Vagina (tissue), 2 donors: ENCODE measurements around the gene DYNAP. TPM values are rescaled to one million over a fixed set of nuclear protein-coding genes. Genes with fewer than 3 reads are reported as not detected.

Experiments used
- DNase-seq, 2 donors: peaks; one replicate each; pipeline ENCODE4 v3.0.0-alpha.2; 2017; ENCODE audit errors: extremely low spot score in 2 of 2
- H3K27ac ChIP-seq: fragments of 200-600 bp; sonication (generic); one replicate; pipeline ENCODE4 v1.5.1; 2019
- H3K27me3 ChIP-seq: fragments of 200-600 bp; sonication (generic); one replicate; pipeline ENCODE4 v1.5.1; 2019
- H3K36me3 ChIP-seq, 2 donors: fragments of 200-600 bp; sonication (generic); one replicate each; pipeline ENCODE4 v1.5.1; 2017 to 2019
- H3K4me1 ChIP-seq: fragments of 200-600 bp; sonication (generic); one replicate; pipeline ENCODE4 v1.5.1; 2019
- H3K4me3 ChIP-seq, 2 donors: fragments of 200-600 bp; sonication (generic); 1 replicate in 1 of 2; 2 replicates in 1 of 2; pipeline ENCODE4 v1.5.1; 2016 to 2019
- H3K9me3 ChIP-seq: fragments of 200-600 bp; sonication (generic); one replicate; pipeline ENCODE4 v1.5.1; 2019
- CTCF ChIP-seq, 3 experiments: fragments of 450-650 bp in 2 of 3; fragments of 200-600 bp in 1 of 3; sonication (generic) in 1 of 3; IDR thresholded peaks; one replicate each; pipeline ENCODE4 v1.5.1; 2017 to 2019; ENCODE audit warnings: antibody characterized with exemption in 3 of 3, mild to moderate bottlenecking in 2 of 3, moderate library complexity in 2 of 3
- POLR2A ChIP-seq, 2 donors: fragments of 450-650 bp; IDR thresholded peaks; one replicate each; pipeline ENCODE4 v1.6.1; 2017; ENCODE audit warnings: antibody characterized with exemption in 2 of 2, mild to moderate bottlenecking in 2 of 2, moderate library complexity in 2 of 2
- POLR2AphosphoS5 ChIP-seq, 2 donors: sonication (generic); formaldehyde crosslinking; IDR thresholded peaks; one replicate each; pipeline ENCODE4 v1.9.0; 2017; ENCODE audit warnings: antibody characterized with exemption in 2 of 2, mild to moderate bottlenecking in 2 of 2, low read depth in 1 of 2; ENCODE audit not compliant: insufficient read depth in 1 of 2
- intact Hi-C: fragments of 100-400 bp; cut with DNase I; formaldehyde crosslinking; loops from one replicate; pipeline ENCODE4 v1.15.1; 2023
- total RNA-seq: library from RNA; depleted of rRNA; stranded (reverse); fragments of >200 nt; gene quantifications from one replicate; pipeline ENCODE4 v1.2.3, GENCODE V29; 2016

The DYNAP gene
- total RNA-seq, 1 donor from 2014 or later, result not detected

GRCh38 chr18:54604211-54604610 lies 13.2 kb downstream of the DYNAP start:
- no peak for TF ChIP-seq POLR2AphosphoS5 (IDR thresholded peaks at IDR 0.05; ENCODE audit: insufficient read depth in 1 of 2, low read depth in 1 of 2)
- no peak for TF ChIP-seq CTCF (IDR thresholded peaks at IDR 0.05)
- no peak for TF ChIP-seq POLR2A (IDR thresholded peaks at IDR 0.05)
- Histone ChIP-seq H3K36me3 (no peaks in the 10 kb centered on the region), H3K9me3 (no peaks in the 10 kb centered on the region), H3K27me3 (no peaks in the 10 kb centered on the region), H3K27ac (no peak overlapping the region), H3K4me1 (no peaks in the 10 kb centered on the region), H3K4me3 (no peak overlapping the region)
- DNase-seq, result no peak
- intact Hi-C loops, result no loop called here

GRCh38 chr18:54606835-54607212 lies 15.8 kb downstream of the DYNAP start:
- no peak for DNase-seq
- Histone ChIP-seq H3K27ac (no peak overlapping the region), H3K4me1 (no peaks in the 10 kb centered on the region), H3K27me3 (no peaks in the 10 kb centered on the region), H3K4me3 (no peak overlapping the region), H3K36me3 (no peaks in the 10 kb centered on the region), H3K9me3 (no peaks in the 10 kb centered on the region)
- TF ChIP-seq CTCF (IDR thresholded peaks at IDR 0.05) (no peak), POLR2A (IDR thresholded peaks at IDR 0.05) (no peak), POLR2AphosphoS5 (IDR thresholded peaks at IDR 0.05; ENCODE audit: insufficient read depth in 1 of 2, low read depth in 1 of 2) (no peak)
- intact Hi-C loops, result no loop called here

GRCh38 chr18:54607213-54608027 lies 16.4 kb downstream of the DYNAP start:
- TF ChIP-seq CTCF (IDR thresholded peaks at IDR 0.05) (no peak), POLR2AphosphoS5 (IDR thresholded peaks at IDR 0.05; ENCODE audit: insufficient read depth in 1 of 2, low read depth in 1 of 2) (no peak)
- Histone ChIP-seq H3K36me3 (no peaks in the 10 kb centered on the region), H3K27me3 (no peaks in the 10 kb centered on the region), H3K4me3 (peak overlapping the region in 1 of 2 donors; percentile 21), H3K9me3 (no peaks in the 10 kb centered on the region), H3K27ac (no peak overlapping the region), H3K4me1 (no peaks in the 10 kb centered on the region)
- intact Hi-C loops, result no loop called here
- no peak for DNase-seq

GRCh38 chr18:54608028-54608642 lies 17.1 kb downstream of the DYNAP start:
- no peaks in the 10 kb centered on the region for H3K36me3 ChIP-seq
- no peak overlapping the region for H3K27ac ChIP-seq
- TF ChIP-seq POLR2A (IDR thresholded peaks at IDR 0.05) (no peak), CTCF (IDR thresholded peaks at IDR 0.05) (no peak), POLR2AphosphoS5 (IDR thresholded peaks at IDR 0.05; ENCODE audit: insufficient read depth in 1 of 2, low read depth in 1 of 2) (no peak)
- DNase-seq, result no peak
- H3K9me3 ChIP-seq, result no peaks in the 10 kb centered on the region
- no peaks in the 10 kb centered on the region for H3K4me1 ChIP-seq
- no peaks in the 10 kb centered on the region for H3K27me3 ChIP-seq
- intact Hi-C loops, result no loop called here
- peak overlapping the region in 1 of 2 donors; percentile 21 for H3K4me3 ChIP-seq

GRCh38 chr18:54611816-54612215 lies 20.8 kb downstream of the DYNAP start:
- no peak for TF ChIP-seq CTCF (IDR thresholded peaks at IDR 0.05)
- TF ChIP-seq POLR2A (IDR thresholded peaks at IDR 0.05), result no peak
- TF ChIP-seq POLR2AphosphoS5 (IDR thresholded peaks at IDR 0.05; ENCODE audit: insufficient read depth in 1 of 2, low read depth in 1 of 2), result no peak
- intact Hi-C loops, result no loop called here
- no peaks in the 10 kb centered on the region for H3K36me3 ChIP-seq
- H3K9me3 ChIP-seq, result no peaks in the 10 kb centered on the region
- H3K4me3 ChIP-seq, result no peak overlapping the region
- H3K27me3 ChIP-seq, result no peaks in the 10 kb centered on the region
- no peaks in the 10 kb centered on the region for H3K4me1 ChIP-seq
- H3K27ac ChIP-seq, result no peak overlapping the region
- no peak for DNase-seq
